8988T (cell line): ENCODE results near the gene NELFCD.
A peak's percentile ranks its signal among the peaks of the same experiment; 100 is the strongest.
"Not testable (repeated sequence)": the region's sequence is repeated elsewhere in the genome, so short reads cannot be mapped to it uniquely, and the experiment has no call there.

Source experiments
- DNase-seq: peaks from one replicate; pipeline ENCODE4 v3.0.0; 2011

The NELFCD gene

DNA sequence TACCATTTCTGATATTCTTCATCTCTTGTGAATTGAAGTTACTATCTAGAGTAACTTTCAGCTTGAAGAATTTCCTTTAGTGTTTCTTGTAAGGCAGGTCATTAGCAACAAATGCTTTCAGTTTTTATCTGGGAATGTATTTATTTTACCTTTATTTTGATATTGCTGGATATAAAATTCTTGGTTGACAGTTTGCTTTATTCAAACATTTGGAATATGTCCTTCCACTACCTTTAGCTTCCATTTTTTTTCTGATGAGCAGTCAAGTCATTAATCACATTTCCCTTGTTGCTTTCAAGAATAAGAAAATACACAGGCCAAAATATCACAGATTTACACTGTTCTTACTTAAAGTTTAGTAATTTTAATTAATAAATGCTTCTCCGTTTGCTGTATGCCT lies 5.7 kb upstream of the NELFCD start:
- DNase-seq, result no peak

DNA sequence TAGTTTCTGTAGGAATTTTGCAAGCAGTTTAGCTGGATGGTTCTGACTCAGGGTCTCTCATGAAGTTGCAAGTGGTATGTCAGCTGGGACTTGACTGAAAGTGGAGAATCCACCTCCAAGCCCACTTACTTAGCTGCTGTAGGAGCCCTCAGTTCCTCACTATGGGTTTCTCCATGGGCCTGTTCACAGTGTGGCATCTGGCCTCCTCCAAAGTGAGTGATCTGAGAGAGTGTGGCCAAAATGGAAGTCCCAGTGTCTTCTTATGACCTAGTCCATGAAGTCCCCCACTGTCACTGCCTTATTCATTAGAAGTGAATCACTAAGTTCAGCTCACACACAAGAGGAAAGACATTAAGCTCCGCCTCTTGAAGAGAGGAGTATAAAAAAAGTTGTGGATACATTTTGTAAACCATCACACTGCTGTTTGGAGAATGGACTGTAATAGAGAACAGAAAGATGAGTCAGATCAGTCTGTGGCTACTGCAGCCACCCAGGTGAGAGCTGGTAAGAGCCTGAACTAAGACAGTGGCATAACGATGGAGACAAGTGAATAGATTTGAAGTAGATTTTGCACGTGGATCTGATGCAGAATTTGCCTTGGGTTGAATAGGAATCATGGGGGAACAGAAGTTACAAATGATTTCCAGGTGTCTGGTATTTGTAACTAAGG lies 4.9 kb upstream of the NELFCD start:
- DNase-seq, result no peak

DNA sequence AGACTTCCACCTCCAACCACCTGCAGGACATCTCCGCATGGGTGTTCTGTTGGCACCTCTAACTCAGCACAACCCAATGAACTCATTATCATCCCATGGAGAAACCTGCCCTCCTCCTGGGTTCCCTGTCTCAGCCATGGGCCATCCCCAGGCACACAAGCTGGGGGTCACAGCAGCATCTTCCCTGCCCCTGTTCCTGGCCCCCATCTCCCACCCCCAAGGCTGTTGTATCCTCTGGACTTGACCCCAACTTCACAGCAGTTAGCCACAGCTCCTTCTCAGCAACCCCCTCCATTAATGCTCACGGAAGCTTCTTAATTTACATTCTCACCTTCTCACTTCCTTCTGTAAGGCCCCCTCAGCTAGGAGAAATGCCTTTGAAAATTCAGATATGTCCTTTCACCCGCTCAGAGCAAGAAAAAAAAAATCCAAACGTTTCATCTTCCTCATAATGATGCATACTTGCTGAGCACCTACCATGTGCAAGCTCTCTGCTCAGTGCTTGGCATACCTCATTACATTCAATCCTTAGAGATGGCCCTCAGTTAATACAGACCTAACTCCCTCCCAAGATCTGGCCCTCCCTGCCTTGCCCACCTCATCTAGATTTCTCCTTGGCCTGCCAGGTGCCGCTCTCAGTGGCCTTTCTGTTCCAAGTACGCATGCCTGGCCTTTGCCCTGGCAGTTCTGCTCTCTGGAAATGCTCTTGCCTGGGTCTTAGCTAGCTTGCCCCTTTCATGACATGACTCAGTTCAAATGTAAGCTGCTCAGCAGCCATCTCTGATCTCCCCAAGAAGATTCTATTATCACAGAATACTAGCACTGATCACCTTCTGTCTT lies 2.5 kb upstream of the NELFCD start:
- DNase-seq, result no peak

DNA sequence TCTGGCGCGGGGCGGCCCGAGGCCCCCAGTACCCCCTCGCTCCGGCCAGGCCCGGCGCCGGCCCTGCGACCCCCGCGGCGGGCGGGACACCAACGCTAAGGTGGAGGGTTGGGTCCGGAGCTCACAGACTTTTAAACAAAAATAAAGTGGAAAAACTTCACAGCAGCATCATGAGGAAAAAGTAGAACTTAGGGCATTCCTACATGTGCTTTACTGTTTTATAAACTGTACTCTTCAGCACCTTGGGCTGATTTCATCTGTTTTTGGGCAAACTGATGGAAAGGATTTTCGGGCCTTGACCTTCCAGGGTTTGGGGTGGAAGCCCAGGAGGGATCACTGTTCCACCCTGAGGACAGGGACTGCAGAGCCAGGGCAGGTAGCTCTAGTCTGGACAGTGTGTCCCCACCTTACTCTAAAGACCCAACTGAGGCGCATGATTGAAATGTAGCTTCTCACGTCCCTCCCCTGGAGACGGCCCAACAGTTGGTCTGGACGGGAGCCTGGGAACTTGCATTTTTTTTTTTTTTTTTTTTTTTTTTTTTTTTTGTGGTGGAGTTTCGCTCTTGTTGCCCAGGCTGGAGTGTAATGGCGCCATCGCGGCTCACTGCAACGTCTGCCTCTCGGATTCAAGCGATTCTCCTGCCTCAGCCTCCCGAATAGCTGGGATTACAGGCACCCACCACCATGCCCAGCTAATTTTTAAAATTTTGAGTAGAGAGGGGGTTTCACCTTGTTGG lies 740 bp downstream of the NELFCD start:
- DNase-seq, result no peak

DNA sequence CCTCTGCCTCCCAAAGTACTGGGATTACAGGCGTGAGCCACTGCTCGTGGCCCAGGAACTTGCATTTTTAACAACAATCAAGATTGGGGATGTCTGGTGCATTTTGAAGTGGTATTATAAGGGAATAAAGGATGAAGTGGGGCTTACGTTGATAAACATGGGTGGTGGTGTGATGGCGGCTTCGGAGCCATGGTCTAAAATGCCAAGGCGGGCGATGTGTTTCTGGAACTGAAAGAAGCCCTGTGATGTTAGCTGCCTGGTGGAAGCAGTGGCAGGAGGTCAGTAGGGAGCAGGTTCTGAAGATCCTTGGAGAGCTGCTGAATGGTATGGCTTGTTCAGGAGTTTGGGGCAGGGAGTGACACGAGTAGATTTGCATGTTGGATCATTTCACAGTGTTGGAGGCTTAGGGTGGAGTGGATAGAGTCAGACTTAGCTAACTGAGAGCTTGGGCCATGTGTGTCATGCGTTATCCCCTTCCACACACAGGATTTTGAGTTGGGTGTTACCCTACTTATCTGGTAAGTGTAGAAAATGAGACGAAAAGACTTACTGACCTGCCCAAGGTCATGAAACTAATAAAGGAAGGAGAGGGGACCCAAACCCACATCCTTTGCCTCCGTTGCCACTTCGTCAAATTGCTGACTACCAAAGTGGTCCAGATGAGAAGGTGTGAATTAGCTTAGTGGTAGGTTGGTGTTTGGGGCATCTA lies 1.5 kb downstream of the NELFCD start:
- no peak for DNase-seq

DNA sequence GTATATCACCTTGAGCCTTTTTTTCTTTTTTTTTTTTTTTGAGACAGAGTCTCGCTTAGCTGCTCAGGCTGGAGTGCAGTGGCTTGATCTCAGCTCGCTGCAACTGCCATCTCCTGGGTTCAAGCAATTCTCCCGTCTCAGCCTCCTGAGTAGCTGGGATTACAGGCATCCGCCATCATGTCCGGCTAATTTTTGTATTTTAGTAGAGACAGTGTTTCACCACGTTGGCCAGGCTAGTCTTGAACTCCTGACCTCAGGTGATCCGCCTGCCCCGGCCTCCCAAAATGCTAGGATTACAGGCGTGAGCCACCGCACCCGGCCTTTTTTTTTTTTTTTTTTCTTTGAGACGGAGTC lies 2.0 kb downstream of the NELFCD start:
- DNase-seq, result not testable (repeated sequence)

DNA sequence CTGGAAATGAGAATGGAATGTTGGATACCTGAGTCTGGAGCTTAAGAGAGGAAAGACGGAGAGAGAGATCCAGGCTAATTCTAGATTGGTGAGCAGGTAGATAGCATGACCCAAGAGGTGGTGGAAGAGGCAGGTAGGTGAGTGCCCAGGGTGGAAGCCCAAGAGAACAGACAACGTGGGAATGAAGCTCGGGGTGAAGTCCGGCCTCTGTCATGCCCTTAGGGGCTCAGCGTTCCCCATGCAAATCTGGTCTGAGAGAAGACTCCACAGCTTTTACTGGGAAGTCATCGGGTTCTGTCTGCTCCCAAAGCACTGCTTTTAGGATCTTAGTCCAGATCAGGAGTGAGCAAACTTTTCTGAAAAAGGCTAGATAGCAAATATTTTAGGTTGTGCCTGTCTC lies 3.6 kb downstream of the NELFCD start:
- no peak for DNase-seq

DNA sequence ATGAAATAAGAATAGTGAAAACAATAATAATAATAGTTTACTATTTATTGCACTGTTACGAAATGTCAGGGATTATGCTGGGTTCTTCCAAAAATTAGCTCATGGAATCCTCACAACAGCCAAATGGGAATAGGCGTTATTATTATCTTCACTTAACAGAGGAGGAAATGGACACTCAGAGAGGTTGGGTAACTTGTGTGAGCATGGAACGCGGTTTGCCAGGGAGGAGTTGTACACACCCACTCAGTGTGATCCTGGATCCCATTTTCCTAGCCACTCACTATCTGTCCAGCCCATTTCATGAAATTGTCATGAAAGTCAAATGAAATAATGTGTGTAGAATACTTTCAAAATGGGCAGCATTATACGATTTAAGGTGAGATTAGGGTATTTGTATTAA lies 4.6 kb downstream of the NELFCD start:
- peak; percentile 2 for DNase-seq

DNA sequence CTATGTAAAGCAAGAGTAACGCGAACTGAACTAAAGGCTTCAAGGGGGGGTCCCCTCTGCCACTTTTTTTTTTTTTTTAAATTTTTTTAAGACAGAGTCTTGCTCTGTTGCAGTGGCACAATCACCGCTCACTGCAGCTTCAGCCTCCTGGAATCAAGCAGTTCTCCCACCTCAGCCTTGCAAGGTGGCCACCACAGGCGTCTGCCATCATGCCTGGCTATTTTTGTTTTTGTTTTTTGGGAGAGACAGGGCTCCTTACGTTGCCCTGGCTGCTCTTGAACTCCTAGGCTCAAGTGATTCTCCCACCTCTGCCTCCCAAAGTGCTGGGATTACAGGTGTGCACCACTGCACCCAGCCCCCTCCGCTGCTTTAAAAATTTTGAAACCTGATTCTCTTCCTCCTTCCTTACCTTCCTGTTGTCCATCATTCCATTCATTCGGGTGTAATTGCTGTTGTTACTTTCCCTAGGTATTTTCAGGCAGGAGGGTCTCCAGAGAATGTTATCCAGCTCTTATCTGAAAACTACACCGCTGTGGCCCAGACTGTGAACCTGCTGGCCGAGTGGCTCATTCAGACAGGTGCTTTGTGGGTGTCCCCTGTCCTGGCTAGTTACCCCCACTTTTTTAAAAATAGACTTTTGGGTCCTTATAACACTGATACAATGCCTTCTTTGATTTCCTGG lies 5.4 kb downstream of the NELFCD start:
- DNase-seq, result no peak

DNA sequence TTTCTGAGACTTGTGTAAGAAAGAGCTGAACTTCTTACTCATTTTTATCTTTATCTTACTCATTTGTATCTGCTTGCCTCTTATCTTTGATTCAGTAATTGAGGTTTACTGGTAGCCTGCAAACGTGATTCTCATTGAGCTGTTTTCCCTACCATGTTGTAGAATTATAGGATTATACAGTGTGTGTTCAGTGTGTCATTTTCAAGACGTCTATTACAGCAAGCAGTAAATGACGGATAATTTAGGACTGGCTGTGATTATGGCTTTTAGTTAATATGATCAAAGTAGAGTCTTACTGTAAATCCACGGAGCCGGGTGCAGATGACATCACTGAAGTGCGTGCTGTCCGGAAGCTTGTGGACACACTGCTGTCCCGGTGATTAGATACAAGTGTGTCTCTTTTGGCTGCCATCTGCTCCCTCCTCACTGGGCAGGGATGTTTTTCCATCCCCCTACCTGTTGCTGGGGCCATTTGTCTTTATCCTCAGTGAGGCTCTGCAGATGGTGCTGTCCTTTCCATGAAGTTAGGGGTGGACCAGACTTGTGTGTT lies 6.0 kb downstream of the NELFCD start:
- DNase-seq, result no peak

DNA sequence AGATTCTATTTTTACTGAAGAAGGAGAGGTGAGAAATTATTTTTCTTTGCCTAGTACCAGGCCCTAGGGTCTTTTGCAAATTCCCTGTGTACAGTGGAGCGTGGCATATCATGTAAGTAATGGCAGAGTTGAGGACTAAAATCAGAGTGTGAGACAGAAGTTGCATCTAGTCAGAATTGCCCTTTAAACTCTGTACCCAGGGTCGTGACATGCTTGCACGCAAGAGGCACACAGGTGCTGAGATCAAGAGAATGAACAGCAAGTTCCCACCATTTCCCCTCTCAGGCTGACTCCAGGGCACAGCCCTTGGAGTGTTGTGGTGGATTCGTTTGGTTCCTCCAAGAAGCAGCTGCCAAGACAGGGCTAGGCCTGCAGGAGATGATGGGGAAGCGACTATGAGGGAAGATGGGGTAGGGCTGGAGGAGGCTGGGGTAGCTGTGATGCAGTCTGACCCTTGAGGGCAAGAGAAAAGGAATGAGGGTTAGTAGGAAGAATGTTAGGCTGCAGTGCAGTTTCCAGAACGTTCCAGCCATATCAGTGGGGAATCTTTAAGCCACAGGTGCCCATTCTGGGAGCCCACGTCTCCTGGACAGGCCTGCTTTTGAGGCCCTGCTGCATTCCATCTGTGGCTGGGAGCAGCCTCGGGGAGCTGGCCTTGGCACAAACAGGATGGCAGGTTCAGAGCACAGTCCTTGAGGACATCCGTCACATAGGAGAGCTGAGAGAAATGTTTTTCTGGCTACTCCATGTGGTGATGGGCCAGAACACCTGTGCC lies 6.9 kb downstream of the NELFCD start:
- peak; percentile 4 for DNase-seq

DNA sequence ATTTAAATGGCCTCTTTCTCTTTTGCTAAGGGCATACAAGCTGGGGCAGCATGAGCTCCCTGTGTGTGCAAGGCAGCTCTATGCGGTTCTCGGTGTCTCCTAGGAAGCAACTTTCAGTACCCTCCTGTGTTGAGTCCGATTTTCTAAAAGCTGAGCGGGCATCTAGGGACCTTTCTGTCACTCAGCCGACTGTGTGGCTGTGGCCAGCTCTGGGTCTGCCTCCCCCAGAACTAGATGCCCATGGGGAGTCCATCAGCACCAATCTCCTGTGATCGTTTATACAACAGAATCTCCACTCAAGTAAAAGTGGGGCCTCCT lies 7.5 kb downstream of the NELFCD start:
- DNase-seq, result no peak

DNA sequence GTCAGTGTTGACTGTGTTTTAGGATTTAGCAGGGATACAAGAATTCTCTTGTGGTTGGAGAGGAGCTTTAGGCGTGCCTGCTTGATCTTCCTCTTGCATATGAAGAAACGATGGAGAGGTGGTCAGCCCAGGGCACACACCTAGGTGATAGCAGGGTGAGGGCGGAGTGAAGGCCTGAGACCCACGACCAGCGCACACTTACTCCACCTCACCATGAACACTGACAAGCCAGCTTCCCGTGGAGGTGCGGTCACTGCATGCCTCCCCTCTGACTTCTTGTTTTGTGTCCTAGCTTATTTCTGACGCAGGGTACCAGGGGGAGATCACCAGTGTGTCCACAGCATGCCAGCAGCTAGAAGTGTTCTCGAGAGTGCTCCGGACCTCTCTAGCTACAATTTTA lies 8.1 kb downstream of the NELFCD start:
- DNase-seq, result no peak

DNA sequence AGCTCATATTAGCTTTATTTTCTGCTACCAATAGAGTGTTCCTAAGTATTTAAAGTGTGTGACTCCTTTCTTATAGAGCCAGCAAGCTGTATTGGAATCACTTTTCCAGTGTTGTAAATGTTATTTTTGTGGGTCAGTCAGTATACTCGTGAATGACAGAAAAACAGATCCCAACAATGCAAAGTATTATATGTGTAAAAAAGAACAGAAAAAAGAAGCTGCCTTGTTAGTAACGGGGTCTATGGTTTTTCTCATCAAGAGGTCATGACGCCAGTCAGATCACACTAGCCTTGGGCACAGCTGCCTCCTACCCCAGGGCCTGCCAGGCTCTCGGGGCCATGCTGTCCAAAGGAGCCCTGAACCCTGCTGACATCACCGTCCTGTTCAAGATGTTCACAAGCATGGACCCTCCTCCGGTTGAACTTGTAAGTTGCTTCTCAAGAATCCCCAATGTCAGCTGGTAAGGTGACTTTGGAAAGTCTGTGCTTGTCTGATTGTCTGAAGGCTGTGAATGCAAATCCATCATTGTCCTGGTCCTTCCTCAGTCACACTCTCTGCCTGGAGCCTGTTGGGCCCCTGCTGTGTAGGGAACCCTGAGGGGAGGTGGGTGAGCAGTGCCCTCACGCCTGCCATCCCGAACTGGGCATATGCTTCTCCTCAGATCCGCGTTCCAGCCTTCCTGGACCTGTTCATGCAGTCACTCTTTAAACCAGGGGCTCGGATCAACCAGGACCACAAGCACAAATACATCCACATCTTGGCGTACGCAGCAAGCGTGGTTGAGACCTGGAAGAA lies 9.8 kb downstream of the NELFCD start:
- no peak for DNase-seq

DNA sequence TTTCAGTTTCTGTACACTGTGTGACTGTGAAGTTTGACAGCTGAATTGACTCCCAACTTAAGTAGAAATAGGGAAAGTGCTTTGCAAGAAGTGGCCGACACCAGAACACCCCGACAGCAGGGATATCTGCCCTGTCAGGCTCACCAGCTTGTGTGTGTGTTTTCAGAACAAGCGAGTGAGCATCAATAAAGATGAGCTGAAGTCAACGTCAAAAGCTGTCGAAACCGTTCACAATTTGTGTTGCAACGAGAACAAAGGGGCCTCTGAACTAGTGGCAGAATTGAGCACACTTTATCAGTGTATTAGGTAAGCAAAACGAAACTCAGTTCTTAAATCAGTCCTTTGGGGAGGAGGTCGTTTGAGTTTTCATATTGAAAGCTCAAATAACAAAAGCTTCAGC lies 10.7 kb downstream of the NELFCD start:
- DNase-seq, result no peak

DNA sequence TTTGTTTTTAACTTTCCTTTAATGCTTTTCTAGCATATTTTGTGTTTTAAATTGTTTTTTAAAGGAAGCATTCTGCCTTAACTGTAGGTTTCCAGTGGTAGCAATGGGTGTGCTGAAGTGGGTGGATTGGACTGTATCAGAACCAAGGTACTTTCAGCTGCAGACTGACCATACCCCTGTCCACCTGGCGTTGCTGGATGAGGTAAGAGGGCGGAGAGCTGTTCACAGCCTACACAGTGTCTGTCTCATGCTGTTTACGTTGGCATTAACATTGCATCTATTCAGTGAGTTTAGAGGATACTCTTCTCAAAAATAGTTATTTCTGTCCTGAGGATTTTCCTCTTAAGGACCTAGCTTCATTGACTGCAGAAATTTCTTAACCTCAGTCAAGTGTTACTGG lies 11.9 kb downstream of the NELFCD start:
- DNase-seq, result no peak

DNA sequence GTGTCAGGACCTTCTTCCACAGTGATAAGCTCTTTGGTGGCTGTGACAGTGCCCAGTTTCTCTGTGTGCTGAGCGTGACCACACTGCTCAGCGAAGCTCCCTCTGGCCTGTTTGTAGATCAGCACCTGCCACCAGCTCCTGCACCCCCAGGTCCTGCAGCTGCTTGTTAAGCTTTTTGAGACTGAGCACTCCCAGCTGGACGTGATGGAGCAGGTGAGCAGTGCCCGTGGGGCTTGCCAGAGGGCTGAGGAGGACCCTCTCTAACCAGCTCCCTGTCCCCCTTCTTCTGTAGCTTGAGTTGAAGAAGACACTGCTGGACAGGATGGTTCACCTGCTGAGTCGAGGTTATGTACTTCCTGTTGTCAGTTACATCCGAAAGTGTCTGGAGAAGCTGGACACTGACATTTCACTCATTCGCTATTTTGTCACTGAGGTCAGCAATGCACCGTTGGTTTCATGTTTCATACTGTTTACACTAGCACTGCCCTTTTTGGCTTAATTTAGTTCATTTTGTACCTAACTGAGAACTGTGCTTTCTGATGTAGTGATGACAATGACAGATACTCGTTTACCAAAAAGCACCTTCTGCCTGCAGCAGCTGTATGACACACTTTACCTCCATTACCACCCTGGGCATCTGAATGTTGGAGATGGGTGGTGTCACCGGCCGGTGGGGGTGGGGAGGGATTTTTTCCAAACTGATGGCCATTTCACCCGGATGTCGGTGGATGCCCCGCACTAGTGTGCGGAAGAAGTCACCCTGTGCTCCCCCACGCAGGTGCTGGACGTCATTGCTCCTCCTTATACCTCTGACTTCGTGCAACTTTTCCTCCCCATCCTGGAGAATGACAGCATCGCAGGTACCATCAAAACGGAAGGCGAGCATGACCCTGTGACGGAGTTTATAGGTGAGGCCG lies 12.5 kb downstream of the NELFCD start:
- no peak for DNase-seq

DNA sequence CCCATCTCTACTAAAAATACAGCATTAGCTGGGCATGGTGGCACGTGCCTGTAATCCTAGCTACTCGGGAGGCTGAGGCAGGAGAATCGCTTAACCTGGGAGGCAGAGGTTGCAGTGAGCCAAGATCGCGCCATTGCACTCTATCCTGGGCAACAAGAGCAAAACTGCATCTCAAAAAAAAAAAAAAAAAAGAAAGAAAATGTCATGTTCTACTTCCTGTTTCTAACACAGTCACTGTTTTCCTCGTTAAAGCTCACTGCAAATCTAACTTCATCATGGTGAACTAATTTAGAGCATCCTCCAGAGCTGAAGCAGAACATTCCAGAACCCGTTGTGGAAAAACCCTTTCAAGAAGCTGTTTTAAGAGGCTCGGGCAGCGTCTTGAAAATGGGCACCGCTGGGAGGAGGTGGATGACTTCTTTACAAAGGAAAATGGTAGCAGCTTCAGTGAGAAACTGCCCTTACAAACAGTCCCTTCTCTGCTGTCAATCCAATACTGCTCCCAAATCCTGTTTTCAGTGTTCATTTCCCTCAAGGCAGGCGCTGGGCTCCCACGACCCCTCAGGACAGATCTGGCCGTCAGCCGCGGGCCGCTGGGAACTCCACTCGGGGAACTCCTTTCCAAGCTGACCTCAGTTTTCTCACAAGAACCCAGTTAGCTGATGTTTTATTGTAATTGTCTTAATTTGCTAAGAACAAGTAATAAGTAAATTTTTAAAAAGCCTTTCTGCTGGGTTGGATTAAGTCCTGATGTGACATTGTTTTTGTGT lies 13.5 kb downstream of the NELFCD start:
- no peak for DNase-seq
